GM23338 (cell line): ENCODE data around the gene DMAC2L. TPM values are rescaled to one million over a fixed set of nuclear protein-coding genes. Genes with fewer than 3 reads are reported as not detected.

Source experiments
- ATAC-seq: fragments of 200-7000 bp; cut with Tn5 transposase; 3 replicates; pipeline ENCODE4 v1.9.1; 2020
- DNase-seq: peaks from one replicate; pipeline ENCODE4 v3.0.0-alpha.2; 2015; ENCODE audit warnings: low spot score
- H2AFZ ChIP-seq: fragments of 200-600 bp; sonication (generic); 2 replicates; pipeline ENCODE4 v1.8.0; 2016; ENCODE audit warnings: antibody characterized with exemption, mild to moderate bottlenecking, moderate library complexity
- H3F3A ChIP-seq: fragments of 200-600 bp; sonication (generic); replicated peaks from 2 replicates; pipeline ENCODE4 v1.8.0; 2017; ENCODE audit warnings: antibody characterized with exemption, mixed run types, low read depth
- H3K27ac ChIP-seq: fragments of 200-600 bp; sonication (generic); 2 replicates; pipeline ENCODE4 v1.6.1; 2016; ENCODE audit warnings: low read depth
- H3K27me3 ChIP-seq: fragments of 200-600 bp; sonication (generic); 2 replicates; pipeline ENCODE4 v1.8.0; 2016; ENCODE audit warnings: mild to moderate bottlenecking, mixed run types, moderate library complexity; ENCODE audit not compliant: insufficient read depth
- H3K36me3 ChIP-seq: fragments of 200-600 bp; sonication (generic); 2 replicates; pipeline ENCODE4 v1.8.0; 2016; ENCODE audit warnings: mild to moderate bottlenecking; ENCODE audit not compliant: insufficient read depth
- H3K4me1 ChIP-seq: fragments of 200-600 bp; sonication (generic); 2 replicates; pipeline ENCODE4 v1.8.0; 2016; ENCODE audit warnings: mild to moderate bottlenecking, moderate library complexity; ENCODE audit not compliant: insufficient read depth
- H3K4me2 ChIP-seq: fragments of 200-600 bp; sonication (generic); 2 replicates; pipeline ENCODE4 v1.7.1; 2017; ENCODE audit warnings: mixed run types
- H3K4me3 ChIP-seq: fragments of 200-600 bp; sonication (generic); 2 replicates; pipeline ENCODE4 v1.6.1; 2016; ENCODE audit warnings: mixed run types
- H3K79me2 ChIP-seq: fragments of 200-600 bp; sonication (generic); replicated peaks from 2 replicates; pipeline ENCODE4 v1.8.0; 2017; ENCODE audit warnings: mild to moderate bottlenecking; ENCODE audit not compliant: insufficient read depth
- H3K9me2 ChIP-seq: fragments of 200-600 bp; sonication (generic); 2 replicates; pipeline ENCODE4 v1.8.0; 2017; ENCODE audit not compliant: insufficient read depth
- H4K20me1 ChIP-seq: fragments of 200-600 bp; sonication (generic); replicated peaks from 2 replicates; pipeline ENCODE4 v1.8.0; 2017; ENCODE audit warnings: mild to moderate bottlenecking; ENCODE audit not compliant: insufficient read depth
- H3K27ac Mint-ChIP-seq: 2 replicates; pipeline ENCODE4 v1.8.0; 2020; ENCODE audit warnings: inconsistent platforms, mild to moderate bottlenecking, moderate library complexity, mixed read lengths
- H3K27me3 Mint-ChIP-seq: 3 replicates; pipeline ENCODE4 v1.8.0; 2022; ENCODE audit warnings: low read depth, mild to moderate bottlenecking, moderate library complexity, mixed read lengths, inconsistent platforms; ENCODE audit not compliant: insufficient read depth, poor library complexity
- H3K36me3 Mint-ChIP-seq: 3 replicates; pipeline ENCODE4 v1.8.0; 2021; ENCODE audit warnings: low read depth, mild to moderate bottlenecking, inconsistent platforms, moderate library complexity, mixed read lengths
- H3K4me1 Mint-ChIP-seq: 3 replicates; pipeline ENCODE4 v1.8.0; 2020; ENCODE audit warnings: mild to moderate bottlenecking, inconsistent platforms, mixed read lengths
- H3K4me3 Mint-ChIP-seq: 3 replicates; pipeline ENCODE4 v1.8.0; 2021; ENCODE audit warnings: moderate library complexity, mild to moderate bottlenecking, inconsistent platforms, mixed read lengths
- H3K9me3 Mint-ChIP-seq: 3 replicates; pipeline ENCODE4 v1.8.0; 2020; ENCODE audit warnings: moderate library complexity, mild to moderate bottlenecking, inconsistent platforms, mixed read lengths
- EZH2 ChIP-seq: fragments of 200-600 bp; sonication (generic); IDR thresholded peaks from one replicate; pipeline ENCODE4 v1.8.0; 2017; ENCODE audit warnings: antibody characterized with exemption, mild to moderate bottlenecking, low read depth; ENCODE audit not compliant: unreplicated experiment
- EZH2phosphoT487 ChIP-seq: fragments of 200-600 bp; sonication (generic); IDR thresholded peaks from one replicate; pipeline ENCODE4 v1.8.1; 2018; ENCODE audit warnings: antibody characterized with exemption; ENCODE audit not compliant: unreplicated experiment
- JUNB ChIP-seq: IDR thresholded peaks from one replicate; pipeline ENCODE4 v1.6.1; 2016; ENCODE audit warnings: antibody characterized with exemption; ENCODE audit not compliant: unreplicated experiment
- ZNF114 ChIP-seq: fragments of 250-450 bp; sonication (Bioruptor Pico); IDR thresholded peaks from 2 replicates; pipeline ENCODE4 v1.5.0; 2020; ENCODE audit warnings: mild to moderate bottlenecking, moderate library complexity
- polyA plus RNA-seq: library from polyadenylated mRNA; unstranded; fragments of >200 nt; fragmentation: Nextera tagmentation; extraction: Ambion mirVana; gene quantifications from 2 replicates; pipeline ENCODE4 v1.2.1, GENCODE V29; 2016
- total RNA-seq: library from RNA; depleted of rRNA; stranded (reverse); fragments of >200 nt; shearing (Covaris generic); gene quantifications from 2 replicates; pipeline ENCODE4 v1.2.3, GENCODE V29; 2014
- TF ChIP-seq, protein P1 (sequence below): fragments of 250-450 bp; sonication (Bioruptor Pico); IDR thresholded peaks from 2 replicates; pipeline ENCODE4 v1.5.0; 2020; ENCODE audit warnings: mild to moderate bottlenecking, moderate library complexity
- TF ChIP-seq, protein P2 (sequence below): IDR thresholded peaks from 2 replicates; pipeline ENCODE4 v1.6.1; 2016; ENCODE audit warnings: antibody characterized with exemption
- TF ChIP-seq, protein P3 (sequence below), 2 experiments: fragments of 200-600 bp in 1 of 2; sonication (generic) in 1 of 2; conservative IDR thresholded peaks; 2 replicates each; pipeline versions ENCODE4 v1.5.1 to v1.6.1; 2016 to 2017; ENCODE audit warnings: antibody characterized with exemption in 2 of 2, low read depth in 2 of 2, mild to moderate bottlenecking in 2 of 2, moderate library complexity in 1 of 2

Gene DMAC2L
- total and polyA plus RNA-seq, 2 experiments from 2014 or later: 22.5 to 33.8 TPM

- no peaks in the 10 kb centered on the region for H4K20me1 ChIP-seq
- H3K4me3 ChIP-seq: no peak overlapping the region
- no peaks in the 10 kb centered on the region for H3K4me1 Mint-ChIP-seq
- TF ChIP-seq, protein P1, sequence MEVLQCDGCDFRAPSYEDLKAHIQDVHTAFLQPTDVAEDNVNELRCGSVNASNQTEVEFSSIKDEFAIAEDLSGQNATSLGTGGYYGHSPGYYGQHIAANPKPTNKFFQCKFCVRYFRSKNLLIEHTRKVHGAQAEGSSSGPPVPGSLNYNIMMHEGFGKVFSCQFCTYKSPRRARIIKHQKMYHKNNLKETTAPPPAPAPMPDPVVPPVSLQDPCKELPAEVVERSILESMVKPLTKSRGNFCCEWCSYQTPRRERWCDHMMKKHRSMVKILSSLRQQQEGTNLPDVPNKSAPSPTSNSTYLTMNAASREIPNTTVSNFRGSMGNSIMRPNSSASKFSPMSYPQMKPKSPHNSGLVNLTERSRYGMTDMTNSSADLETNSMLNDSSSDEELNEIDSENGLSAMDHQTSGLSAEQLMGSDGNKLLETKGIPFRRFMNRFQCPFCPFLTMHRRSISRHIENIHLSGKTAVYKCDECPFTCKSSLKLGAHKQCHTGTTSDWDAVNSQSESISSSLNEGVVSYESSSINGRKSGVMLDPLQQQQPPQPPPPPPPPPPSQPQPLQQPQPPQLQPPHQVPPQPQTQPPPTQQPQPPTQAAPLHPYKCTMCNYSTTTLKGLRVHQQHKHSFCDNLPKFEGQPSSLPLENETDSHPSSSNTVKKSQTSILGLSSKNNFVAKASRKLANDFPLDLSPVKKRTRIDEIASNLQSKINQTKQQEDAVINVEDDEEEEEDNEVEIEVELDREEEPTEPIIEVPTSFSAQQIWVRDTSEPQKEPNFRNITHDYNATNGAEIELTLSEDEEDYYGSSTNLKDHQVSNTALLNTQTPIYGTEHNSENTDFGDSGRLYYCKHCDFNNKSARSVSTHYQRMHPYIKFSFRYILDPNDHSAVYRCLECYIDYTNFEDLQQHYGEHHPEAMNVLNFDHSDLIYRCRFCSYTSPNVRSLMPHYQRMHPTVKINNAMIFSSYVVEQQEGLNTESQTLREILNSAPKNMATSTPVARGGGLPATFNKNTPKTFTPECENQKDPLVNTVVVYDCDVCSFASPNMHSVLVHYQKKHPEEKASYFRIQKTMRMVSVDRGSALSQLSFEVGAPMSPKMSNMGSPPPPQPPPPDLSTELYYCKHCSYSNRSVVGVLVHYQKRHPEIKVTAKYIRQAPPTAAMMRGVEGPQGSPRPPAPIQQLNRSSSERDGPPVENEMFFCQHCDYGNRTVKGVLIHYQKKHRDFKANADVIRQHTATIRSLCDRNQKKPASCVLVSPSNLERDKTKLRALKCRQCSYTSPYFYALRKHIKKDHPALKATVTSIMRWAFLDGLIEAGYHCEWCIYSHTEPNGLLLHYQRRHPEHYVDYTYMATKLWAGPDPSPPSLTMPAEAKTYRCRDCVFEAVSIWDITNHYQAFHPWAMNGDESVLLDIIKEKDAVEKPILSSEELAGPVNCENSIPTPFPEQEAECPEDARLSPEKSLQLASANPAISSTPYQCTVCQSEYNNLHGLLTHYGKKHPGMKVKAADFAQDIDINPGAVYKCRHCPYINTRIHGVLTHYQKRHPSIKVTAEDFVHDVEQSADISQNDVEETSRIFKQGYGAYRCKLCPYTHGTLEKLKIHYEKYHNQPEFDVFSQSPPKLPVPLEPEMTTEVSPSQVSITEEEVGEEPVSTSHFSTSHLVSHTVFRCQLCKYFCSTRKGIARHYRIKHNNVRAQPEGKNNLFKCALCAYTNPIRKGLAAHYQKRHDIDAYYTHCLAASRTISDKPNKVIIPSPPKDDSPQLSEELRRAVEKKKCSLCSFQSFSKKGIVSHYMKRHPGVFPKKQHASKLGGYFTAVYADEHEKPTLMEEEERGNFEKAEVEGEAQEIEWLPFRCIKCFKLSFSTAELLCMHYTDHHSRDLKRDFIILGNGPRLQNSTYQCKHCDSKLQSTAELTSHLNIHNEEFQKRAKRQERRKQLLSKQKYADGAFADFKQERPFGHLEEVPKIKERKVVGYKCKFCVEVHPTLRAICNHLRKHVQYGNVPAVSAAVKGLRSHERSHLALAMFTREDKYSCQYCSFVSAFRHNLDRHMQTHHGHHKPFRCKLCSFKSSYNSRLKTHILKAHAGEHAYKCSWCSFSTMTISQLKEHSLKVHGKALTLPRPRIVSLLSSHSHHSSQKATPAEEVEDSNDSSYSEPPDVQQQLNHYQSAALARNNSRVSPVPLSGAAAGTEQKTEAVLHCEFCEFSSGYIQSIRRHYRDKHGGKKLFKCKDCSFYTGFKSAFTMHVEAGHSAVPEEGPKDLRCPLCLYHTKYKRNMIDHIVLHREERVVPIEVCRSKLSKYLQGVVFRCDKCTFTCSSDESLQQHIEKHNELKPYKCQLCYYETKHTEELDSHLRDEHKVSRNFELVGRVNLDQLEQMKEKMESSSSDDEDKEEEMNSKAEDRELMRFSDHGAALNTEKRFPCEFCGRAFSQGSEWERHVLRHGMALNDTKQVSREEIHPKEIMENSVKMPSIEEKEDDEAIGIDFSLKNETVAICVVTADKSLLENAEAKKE (CRISPR knock-in tag): no peak
- TF ChIP-seq, protein P2, sequence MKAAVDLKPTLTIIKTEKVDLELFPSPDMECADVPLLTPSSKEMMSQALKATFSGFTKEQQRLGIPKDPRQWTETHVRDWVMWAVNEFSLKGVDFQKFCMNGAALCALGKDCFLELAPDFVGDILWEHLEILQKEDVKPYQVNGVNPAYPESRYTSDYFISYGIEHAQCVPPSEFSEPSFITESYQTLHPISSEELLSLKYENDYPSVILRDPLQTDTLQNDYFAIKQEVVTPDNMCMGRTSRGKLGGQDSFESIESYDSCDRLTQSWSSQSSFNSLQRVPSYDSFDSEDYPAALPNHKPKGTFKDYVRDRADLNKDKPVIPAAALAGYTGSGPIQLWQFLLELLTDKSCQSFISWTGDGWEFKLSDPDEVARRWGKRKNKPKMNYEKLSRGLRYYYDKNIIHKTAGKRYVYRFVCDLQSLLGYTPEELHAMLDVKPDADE: no peak
- TF ChIP-seq JUNB (no peak), ZNF114 (CRISPR knock-in tag) (no peak), EZH2phosphoT487 (no peak), EZH2 (no peak)
- TF ChIP-seq, protein P3, sequence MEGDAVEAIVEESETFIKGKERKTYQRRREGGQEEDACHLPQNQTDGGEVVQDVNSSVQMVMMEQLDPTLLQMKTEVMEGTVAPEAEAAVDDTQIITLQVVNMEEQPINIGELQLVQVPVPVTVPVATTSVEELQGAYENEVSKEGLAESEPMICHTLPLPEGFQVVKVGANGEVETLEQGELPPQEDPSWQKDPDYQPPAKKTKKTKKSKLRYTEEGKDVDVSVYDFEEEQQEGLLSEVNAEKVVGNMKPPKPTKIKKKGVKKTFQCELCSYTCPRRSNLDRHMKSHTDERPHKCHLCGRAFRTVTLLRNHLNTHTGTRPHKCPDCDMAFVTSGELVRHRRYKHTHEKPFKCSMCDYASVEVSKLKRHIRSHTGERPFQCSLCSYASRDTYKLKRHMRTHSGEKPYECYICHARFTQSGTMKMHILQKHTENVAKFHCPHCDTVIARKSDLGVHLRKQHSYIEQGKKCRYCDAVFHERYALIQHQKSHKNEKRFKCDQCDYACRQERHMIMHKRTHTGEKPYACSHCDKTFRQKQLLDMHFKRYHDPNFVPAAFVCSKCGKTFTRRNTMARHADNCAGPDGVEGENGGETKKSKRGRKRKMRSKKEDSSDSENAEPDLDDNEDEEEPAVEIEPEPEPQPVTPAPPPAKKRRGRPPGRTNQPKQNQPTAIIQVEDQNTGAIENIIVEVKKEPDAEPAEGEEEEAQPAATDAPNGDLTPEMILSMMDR (conservative IDR thresholded peaks at IDR 0.05; ENCODE audit: low read depth in 2 of 2): no peak
- no peaks in the 10 kb centered on the region for H3K36me3 ChIP-seq
- H3K4me3 Mint-ChIP-seq: no peak overlapping the region
- no peaks in the 10 kb centered on the region for H3K9me2 ChIP-seq
- no peak overlapping the region for H3K27ac ChIP-seq
- H3K4me2 ChIP-seq: no peak overlapping the region
- peaks cover 4% of the 10 kb centered on the region for H3K27me3 Mint-ChIP-seq
- no peak overlapping the region for H3K27ac Mint-ChIP-seq
- no peak for ATAC-seq
- H3K4me1 ChIP-seq: no peaks in the 10 kb centered on the region
- no peaks in the 10 kb centered on the region for H3K79me2 ChIP-seq
- H3F3A ChIP-seq: no peaks in the 10 kb centered on the region
- no peaks in the 10 kb centered on the region for H3K9me3 Mint-ChIP-seq
- DNase-seq: no peak
- peaks cover 11% of the 10 kb centered on the region for H3K36me3 Mint-ChIP-seq
- H2AFZ ChIP-seq: no peak overlapping the region
- no peaks in the 10 kb centered on the region for H3K27me3 ChIP-seq
Observed at GRCh38 chr14:50285861-50286260, 26.3 kb upstream of the DMAC2L start.
